Stimulated activated CD8-positive, alpha-beta memory T cell treated with anti-CD3 and anti-CD28 coated beads, Interleukin-7, amount 100 ng/mL, for 48 hours (primary cell): ENCODE data around the gene LRIG1.

Source experiments
- DNase-seq, 2 donors: peaks; one replicate each; pipeline ENCODE4 v3.0.0-alpha.2; 2020; ENCODE audit warnings: low read depth in 1 of 2; ENCODE audit errors: extremely low read depth in 1 of 2

LRIG1 gene

GRCh38 chr3:66490984-66491383 is 9.8 kb downstream of the LRIG1 start:
- DNase-seq = no peak

- no peak for DNase-seq
Observed at GRCh38 chr3:66490214-66490613, 10.6 kb downstream of the LRIG1 start.

- DNase-seq = peak in 1 of 2 donors; percentile 38
Observed at GRCh38 chr3:66489581-66489980, 11.2 kb downstream of the LRIG1 start.

GRCh38 chr3:66489115-66489514 is 11.7 kb downstream of the LRIG1 start:
- DNase-seq = no peak

GRCh38 chr3:66488492-66488891 is 12.3 kb downstream of the LRIG1 start:
- no peak for DNase-seq

- no peak for DNase-seq
Observed at GRCh38 chr3:66487465-66487864, 13.4 kb downstream of the LRIG1 start.

- DNase-seq = no peak
Observed at GRCh38 chr3:66486646-66487045, 14.2 kb downstream of the LRIG1 start.

GRCh38 chr3:66486202-66486601 is 14.6 kb downstream of the LRIG1 start:
- DNase-seq = no peak

GRCh38 chr3:66485291-66485968 is 15.4 kb downstream of the LRIG1 start:
- no peak for DNase-seq

GRCh38 chr3:66484106-66484844 is 16.5 kb downstream of the LRIG1 start:
- DNase-seq = no peak

GRCh38 chr3:66483409-66483906 is 17.4 kb downstream of the LRIG1 start:
- DNase-seq = no peak

GRCh38 chr3:66483006-66483405 is 17.8 kb downstream of the LRIG1 start:
- DNase-seq = no peak

- no peak for DNase-seq
Observed at GRCh38 chr3:66482018-66482404, 18.8 kb downstream of the LRIG1 start.

GRCh38 chr3:66481071-66482017 is 19.5 kb downstream of the LRIG1 start:
- no peak for DNase-seq

- DNase-seq = no peak
Observed at GRCh38 chr3:66480666-66481065, 20.2 kb downstream of the LRIG1 start.

- no peak for DNase-seq
Observed at GRCh38 chr3:66479532-66479947, 21.3 kb downstream of the LRIG1 start.

GRCh38 chr3:66478960-66479359 is 21.9 kb downstream of the LRIG1 start:
- no peak for DNase-seq

GRCh38 chr3:66477856-66478255 is 23.0 kb downstream of the LRIG1 start:
- no peak for DNase-seq

GRCh38 chr3:66476852-66477381 is 23.9 kb downstream of the LRIG1 start:
- DNase-seq = no peak

GRCh38 chr3:66475386-66476020 is 25.3 kb downstream of the LRIG1 start:
- DNase-seq = no peak
